GM23248 (cell line): Measurements from ENCODE around the gene CLDN7. TPM values are rescaled to one million over a fixed set of nuclear protein-coding genes. Genes with fewer than 3 reads are reported as not detected.

Experiments
- DNase-seq: peaks from one replicate; pipeline ENCODE4 v3.0.0-alpha.2; 2015
- H2AFZ ChIP-seq: fragments of 200-600 bp; sonication (generic); 2 replicates; pipeline ENCODE4 v1.6.1; 2016; ENCODE audit warnings: antibody characterized with exemption
- H3F3A ChIP-seq: fragments of 200-600 bp; sonication (generic); 2 replicates; pipeline ENCODE4 v1.6.1; 2016; ENCODE audit warnings: mild to moderate bottlenecking, antibody characterized with exemption, mixed run types; ENCODE audit not compliant: insufficient read depth
- H3K27ac ChIP-seq: fragments of 200-600 bp; sonication (generic); 2 replicates; pipeline ENCODE4 v1.5.1; 2016; ENCODE audit warnings: mild to moderate bottlenecking
- H3K27me3 ChIP-seq: fragments of 200-600 bp; sonication (generic); replicated peaks from 2 replicates; pipeline ENCODE4 v1.6.1; 2016; ENCODE audit warnings: mild to moderate bottlenecking; ENCODE audit not compliant: insufficient read depth
- H3K36me3 ChIP-seq: fragments of 200-600 bp; sonication (generic); 2 replicates; pipeline ENCODE4 v1.6.1; 2016; ENCODE audit warnings: low read depth, mild to moderate bottlenecking
- H3K4me1 ChIP-seq: fragments of 200-600 bp; sonication (generic); 2 replicates; pipeline ENCODE4 v1.6.1; 2016; ENCODE audit warnings: mild to moderate bottlenecking; ENCODE audit not compliant: insufficient read depth
- H3K4me2 ChIP-seq: fragments of 200-600 bp; sonication (generic); one replicate; pipeline ENCODE4 v1.6.1; 2016; ENCODE audit warnings: mild to moderate bottlenecking; ENCODE audit not compliant: unreplicated experiment
- H3K4me3 ChIP-seq: fragments of 200-600 bp; sonication (generic); 2 replicates; pipeline ENCODE4 v1.5.1; 2016; ENCODE audit warnings: mild to moderate bottlenecking
- H3K79me2 ChIP-seq: fragments of 200-600 bp; sonication (generic); 2 replicates; pipeline ENCODE4 v1.6.1; 2016; ENCODE audit warnings: mild to moderate bottlenecking; ENCODE audit not compliant: insufficient read depth
- H3K9ac ChIP-seq: fragments of 200-600 bp; sonication (generic); 2 replicates; pipeline ENCODE4 v1.6.1; 2016; ENCODE audit warnings: mild to moderate bottlenecking
- H3K9me2 ChIP-seq: fragments of 200-600 bp; sonication (generic); 2 replicates; pipeline ENCODE4 v1.6.1; 2016; ENCODE audit warnings: mixed run types, mild to moderate bottlenecking, moderate library complexity; ENCODE audit not compliant: insufficient read depth
- H3K9me3 ChIP-seq: fragments of 200-600 bp; sonication (generic); one replicate; pipeline ENCODE4 v1.6.1; 2017; ENCODE audit warnings: low read depth
- H4K20me1 ChIP-seq: fragments of 200-600 bp; sonication (generic); 2 replicates; pipeline ENCODE4 v1.6.0; 2016; ENCODE audit not compliant: insufficient read depth
- EZH2 ChIP-seq: fragments of 200-600 bp; sonication (generic); IDR thresholded peaks from 2 replicates; pipeline ENCODE4 v1.6.1; 2018; ENCODE audit warnings: antibody characterized with exemption, mild to moderate bottlenecking; ENCODE audit not compliant: insufficient read depth, poor library complexity, severe bottlenecking
- EZH2phosphoT487 ChIP-seq: fragments of 200-600 bp; sonication (generic); IDR thresholded peaks from 2 replicates; pipeline ENCODE4 v1.6.1; 2018; ENCODE audit warnings: antibody characterized with exemption, moderate library complexity, mild to moderate bottlenecking, low read depth; ENCODE audit not compliant: insufficient read depth
- WGBS, 2 experiments: methylation state at CpG; one replicate each; pipeline ENCODE4 v1.1.6; 2015 to 2017; ENCODE audit warnings: low lambda C conversion rate in 2 of 2, low coverage in 1 of 2; ENCODE audit errors: missing lambda C conversion rate in 2 of 2; 5-methylcytosine and 5-hydroxymethylcytosine counted together
- in situ Hi-C: fragments of 300-500 bp; cut with MboI; formaldehyde crosslinking; loops from 2 replicates; pipeline ENCODE4 v1.15.0; 2020
- polyA plus RNA-seq: library from polyadenylated mRNA; unstranded; fragments of >200 nt; fragmentation: Nextera tagmentation; extraction: Ambion mirVana; gene quantifications from 2 replicates; pipeline ENCODE4 v1.2.1, GENCODE V29; 2016
- total RNA-seq: library from RNA; depleted of rRNA; stranded (reverse); fragments of >200 nt; shearing (Covaris generic); gene quantifications from 2 replicates; pipeline ENCODE4 v1.2.3, GENCODE V29; 2014

Gene CLDN7
- total and polyA plus RNA-seq, 2 experiments from 2014 or later = 2.3 to 4.5 TPM

GRCh38 chr17:7266784-7267183, 4.5 kb upstream of the CLDN7 start:
- H3F3A ChIP-seq = peaks cover 16% of the 10 kb centered on the region
- no peaks in the 10 kb centered on the region for H3K9me3 ChIP-seq
- no peaks in the 10 kb centered on the region for H3K9me2 ChIP-seq
- peaks cover 12% of the 10 kb centered on the region for H3K4me1 ChIP-seq
- H3K27me3 ChIP-seq = no peaks in the 10 kb centered on the region
- no peaks in the 10 kb centered on the region for H4K20me1 ChIP-seq
- H3K79me2 ChIP-seq = no peaks in the 10 kb centered on the region
- in situ Hi-C loops = no loop called here
- no peaks in the 10 kb centered on the region for H3K36me3 ChIP-seq
- H3K27ac ChIP-seq = peak overlapping the region; percentile 52
- WGBS, 2 experiments = 54 to 59% methylated on average over 1 of the region's 1 CpG
- no peak overlapping the region for H3K4me2 ChIP-seq
- TF ChIP-seq EZH2 (no peak), EZH2phosphoT487 (no peak)
- H3K9ac ChIP-seq = no peak overlapping the region
- no peak overlapping the region for H2AFZ ChIP-seq
- peak; percentile 61 for DNase-seq
- H3K4me3 ChIP-seq = no peak overlapping the region

DNA sequence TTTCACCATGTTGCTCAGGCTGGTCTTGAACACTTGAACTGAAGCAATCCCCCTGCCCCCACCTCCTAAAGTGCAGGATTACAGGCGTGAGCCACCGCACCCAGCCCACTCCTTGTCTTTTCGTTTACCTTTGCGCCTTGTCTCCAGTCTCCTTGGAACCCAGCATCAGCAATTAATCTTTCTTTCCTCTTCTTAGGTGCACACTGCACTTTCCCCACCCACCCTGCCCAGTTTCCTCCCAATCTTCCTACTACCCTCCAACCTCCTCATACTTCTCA, 1.5 kb upstream of the CLDN7 start:
- H3K4me1 ChIP-seq = peaks cover 18% of the 10 kb centered on the region

GRCh38 chr17:7262935-7263800, 890 bp upstream of the CLDN7 start:
- no peak for DNase-seq
- Histone ChIP-seq H3K4me3 (no peak overlapping the region; the same call in 1 of the 2 replicates), H3F3A (peaks cover 25% of the 10 kb centered on the region), H3K36me3 (peaks cover 7% of the 10 kb centered on the region; the same call in 1 of the 2 replicates), H2AFZ (peak overlapping the region; percentile 72), H3K79me2 (no peaks in the 10 kb centered on the region), H3K4me1 (peaks cover 19% of the 10 kb centered on the region), H3K9me3 (no peaks in the 10 kb centered on the region), H3K9me2 (no peaks in the 10 kb centered on the region), H3K27ac (no peak overlapping the region), H4K20me1 (no peaks in the 10 kb centered on the region), H3K4me2 (peak overlapping the region; percentile 38), H3K9ac (no peak overlapping the region), H3K27me3 (no peaks in the 10 kb centered on the region)
- TF ChIP-seq EZH2 (no peak), EZH2phosphoT487 (no peak)
- in situ Hi-C loops = no loop called here
- 16 to 21% methylated on average over 24 to 26 of the region's 26 CpGs for WGBS, 2 experiments

More for the DNA sequence above, 1.5 kb upstream of the CLDN7 start:
- TF ChIP-seq EZH2phosphoT487 (no peak), EZH2 (no peak)
- peaks cover 20% of the 10 kb centered on the region for H3F3A ChIP-seq
- H4K20me1 ChIP-seq = no peaks in the 10 kb centered on the region
- H3K9me3 ChIP-seq = no peaks in the 10 kb centered on the region
- H3K4me2 ChIP-seq = no peak overlapping the region
- no peaks in the 10 kb centered on the region for H3K79me2 ChIP-seq
- H3K9me2 ChIP-seq = no peaks in the 10 kb centered on the region
- DNase-seq = no peak
- H3K9ac ChIP-seq = no peak overlapping the region
- no peak overlapping the region for H3K4me3 ChIP-seq
- 77 to 81% methylated on average over 4 of the region's 4 CpGs for WGBS, 2 experiments
- in situ Hi-C loops = no loop called here
- peaks cover 3% of the 10 kb centered on the region; the same call in 1 of the 2 replicates for H3K36me3 ChIP-seq
- no peak overlapping the region for H3K27ac ChIP-seq
- no peaks in the 10 kb centered on the region for H3K27me3 ChIP-seq
- peak overlapping the region; percentile 72; the same call in 1 of the 2 replicates for H2AFZ ChIP-seq

DNA sequence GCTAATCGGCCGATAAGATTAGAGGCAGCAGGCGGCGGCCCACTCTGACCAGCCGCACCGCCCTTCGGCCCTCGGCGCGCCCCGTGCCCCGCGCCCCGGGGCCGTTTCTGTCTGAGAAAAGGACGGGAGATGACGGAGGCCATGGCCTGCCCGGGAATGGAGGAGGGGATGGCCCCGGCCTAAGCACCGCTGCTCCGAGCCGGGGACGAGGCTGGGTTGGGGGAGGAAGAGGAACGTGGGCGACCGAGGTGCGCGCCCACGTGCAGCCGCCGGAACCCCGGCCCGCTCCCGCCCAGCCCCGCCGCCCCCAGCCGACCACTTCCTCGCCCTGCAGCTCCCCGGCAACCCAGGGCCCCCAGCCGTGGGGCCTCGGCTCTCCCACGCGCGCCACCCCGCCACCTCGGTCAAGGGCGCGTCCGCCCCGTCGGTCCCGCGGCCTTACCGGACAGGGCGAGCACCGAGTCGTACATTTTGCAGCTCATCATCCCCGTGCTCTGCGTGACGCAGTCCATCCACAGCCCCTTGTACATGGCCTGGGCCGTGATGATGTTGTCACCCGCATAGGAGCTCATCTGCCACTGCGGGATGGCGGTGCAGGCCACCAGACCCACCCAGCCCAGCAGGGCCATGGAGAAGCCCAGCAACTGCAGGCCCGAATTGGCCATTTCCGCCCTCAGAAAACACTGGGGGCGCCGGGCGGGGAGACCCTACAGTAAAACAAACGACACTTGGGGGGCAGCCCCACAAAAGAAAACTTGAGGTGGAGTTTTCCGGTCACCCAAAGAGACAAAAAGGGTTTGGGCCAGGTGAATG, 693 bp downstream of the CLDN7 start:
- in situ Hi-C loops = no loop called here
- Histone ChIP-seq H3F3A (peaks cover 23% of the 10 kb centered on the region), H3K79me2 (no peaks in the 10 kb centered on the region), H3K27ac (no peak overlapping the region), H3K4me2 (peak overlapping the region; percentile 84), H3K36me3 (peaks cover 11% of the 10 kb centered on the region; the same call in 1 of the 2 replicates), H3K4me3 (peak overlapping the region; percentile 65), H3K9me3 (no peaks in the 10 kb centered on the region), H3K27me3 (no peaks in the 10 kb centered on the region), H2AFZ (peak overlapping the region; percentile 85), H3K4me1 (peaks cover 19% of the 10 kb centered on the region), H4K20me1 (no peaks in the 10 kb centered on the region), H3K9me2 (no peaks in the 10 kb centered on the region), H3K9ac (peak overlapping the region; percentile 75)
- WGBS, 2 experiments = 11 to 13% methylated on average over 45 to 47 of the region's 71 CpGs
- DNase-seq = peak; percentile 31
- TF ChIP-seq EZH2phosphoT487 (no peak), EZH2 (no peak)
